Astrocyte of the cerebellum (primary cell): ENCODE measurements around the gene ANLN.

Experiments
- DNase-seq: peaks from one replicate; pipeline ENCODE4 v3.0.0-alpha.2; 2011; ENCODE audit warnings: low read depth
- H3K4me3 ChIP-seq: 2 replicates; pipeline ENCODE4 v1.5.1; 2011; ENCODE audit warnings: mild to moderate bottlenecking, low read depth, low read length, moderate library complexity
- in situ Hi-C: cut with HindIII; loops from 2 replicates; pipeline ENCODE4 v1.10.0; 2017; ENCODE audit warnings: low sequenced_read_pairs
- TF ChIP-seq, protein P1 (sequence below): IDR thresholded peaks from 2 replicates; pipeline ENCODE4 v1.5.1; 2012; ENCODE audit warnings: low read length, low read depth, moderate library complexity, mild to moderate bottlenecking; ENCODE audit errors: missing control alignments

The ANLN gene

DNA sequence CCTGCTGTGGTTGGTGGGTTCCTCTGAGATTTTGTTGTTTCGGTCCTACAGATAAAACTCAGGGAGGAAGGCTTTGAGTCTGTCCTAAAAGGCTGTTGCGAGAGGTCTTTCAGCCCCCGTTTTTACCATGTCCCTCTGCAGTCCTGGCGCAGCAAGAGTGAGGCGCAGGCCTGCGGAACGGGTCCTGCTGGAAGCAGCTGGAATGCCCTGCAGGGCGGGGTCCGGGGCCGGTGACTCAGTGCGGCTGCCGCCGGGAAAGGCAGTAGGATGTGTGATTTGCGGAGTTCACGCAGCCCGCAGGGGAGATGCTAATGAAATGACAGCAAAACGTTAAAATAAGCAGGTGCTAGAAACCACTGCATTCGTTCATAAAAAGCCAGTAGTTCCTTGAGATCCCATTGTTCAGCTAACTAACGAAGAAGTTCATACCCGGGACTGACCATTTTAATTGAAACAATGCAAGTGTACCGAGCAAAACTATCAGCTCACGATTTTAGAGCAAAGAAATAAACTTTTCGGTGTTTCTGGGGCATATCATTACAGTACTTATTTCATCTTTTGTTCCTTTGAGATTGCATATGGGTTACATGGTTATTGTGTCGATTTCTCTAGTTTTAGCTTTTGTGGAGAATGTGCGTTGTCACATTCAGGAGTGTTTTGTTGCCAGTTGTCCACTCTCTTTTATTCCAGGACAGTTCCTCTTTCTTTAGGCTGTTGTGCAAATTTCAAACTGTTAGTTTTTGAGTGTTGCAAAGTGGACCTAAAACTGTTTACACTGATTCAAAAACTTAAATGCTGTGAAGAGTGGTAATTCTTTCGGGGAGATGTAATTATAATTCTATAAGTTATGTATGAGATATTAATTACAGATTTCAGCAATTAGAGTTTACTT, 783 bp downstream of the ANLN start:
- in situ Hi-C loops: no loop called here
- TF ChIP-seq, protein P1, sequence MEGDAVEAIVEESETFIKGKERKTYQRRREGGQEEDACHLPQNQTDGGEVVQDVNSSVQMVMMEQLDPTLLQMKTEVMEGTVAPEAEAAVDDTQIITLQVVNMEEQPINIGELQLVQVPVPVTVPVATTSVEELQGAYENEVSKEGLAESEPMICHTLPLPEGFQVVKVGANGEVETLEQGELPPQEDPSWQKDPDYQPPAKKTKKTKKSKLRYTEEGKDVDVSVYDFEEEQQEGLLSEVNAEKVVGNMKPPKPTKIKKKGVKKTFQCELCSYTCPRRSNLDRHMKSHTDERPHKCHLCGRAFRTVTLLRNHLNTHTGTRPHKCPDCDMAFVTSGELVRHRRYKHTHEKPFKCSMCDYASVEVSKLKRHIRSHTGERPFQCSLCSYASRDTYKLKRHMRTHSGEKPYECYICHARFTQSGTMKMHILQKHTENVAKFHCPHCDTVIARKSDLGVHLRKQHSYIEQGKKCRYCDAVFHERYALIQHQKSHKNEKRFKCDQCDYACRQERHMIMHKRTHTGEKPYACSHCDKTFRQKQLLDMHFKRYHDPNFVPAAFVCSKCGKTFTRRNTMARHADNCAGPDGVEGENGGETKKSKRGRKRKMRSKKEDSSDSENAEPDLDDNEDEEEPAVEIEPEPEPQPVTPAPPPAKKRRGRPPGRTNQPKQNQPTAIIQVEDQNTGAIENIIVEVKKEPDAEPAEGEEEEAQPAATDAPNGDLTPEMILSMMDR: no peak
- DNase-seq: peak; percentile 65

DNA sequence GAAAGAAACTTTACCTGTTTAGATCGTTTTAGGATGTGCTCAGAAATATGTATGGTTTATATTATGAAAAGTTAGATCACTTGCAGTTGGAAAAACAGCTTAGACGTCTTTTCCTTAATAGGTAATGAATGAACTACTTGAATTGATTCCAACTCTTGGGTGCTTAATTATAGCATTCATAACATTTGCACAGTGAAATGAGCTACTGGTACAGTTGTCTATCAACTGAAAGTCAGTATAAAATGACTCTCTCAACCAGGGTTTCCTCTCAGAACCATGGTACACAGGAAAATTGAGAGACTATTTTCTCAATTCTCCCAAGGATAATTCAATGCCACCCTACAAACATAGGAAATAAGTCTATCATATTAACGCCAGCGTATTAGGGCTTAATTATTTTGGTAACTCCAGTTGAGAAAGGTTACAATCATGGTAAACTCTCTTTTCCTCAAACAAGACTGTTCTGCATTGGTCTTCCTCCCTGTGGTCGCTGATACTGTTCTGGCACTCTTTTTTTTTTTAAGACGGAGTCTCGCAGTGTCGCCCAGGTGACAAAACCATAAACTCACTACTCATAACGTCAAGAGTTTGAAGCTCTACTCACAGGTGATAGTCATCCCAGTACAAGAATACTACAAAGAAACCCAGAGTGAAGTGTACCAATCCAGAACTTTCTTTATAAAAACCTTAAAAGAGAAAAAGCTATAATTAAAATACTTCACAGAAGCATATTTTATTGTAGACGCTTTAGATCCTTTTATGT, 2.0 kb downstream of the ANLN start:
- TF ChIP-seq, protein P1: no peak
- in situ Hi-C loops: no loop called here
- no peak for DNase-seq

More for the DNA sequence above, 783 bp downstream of the ANLN start:
- H3K4me3 ChIP-seq: peak overlapping the region; percentile 83

DNA sequence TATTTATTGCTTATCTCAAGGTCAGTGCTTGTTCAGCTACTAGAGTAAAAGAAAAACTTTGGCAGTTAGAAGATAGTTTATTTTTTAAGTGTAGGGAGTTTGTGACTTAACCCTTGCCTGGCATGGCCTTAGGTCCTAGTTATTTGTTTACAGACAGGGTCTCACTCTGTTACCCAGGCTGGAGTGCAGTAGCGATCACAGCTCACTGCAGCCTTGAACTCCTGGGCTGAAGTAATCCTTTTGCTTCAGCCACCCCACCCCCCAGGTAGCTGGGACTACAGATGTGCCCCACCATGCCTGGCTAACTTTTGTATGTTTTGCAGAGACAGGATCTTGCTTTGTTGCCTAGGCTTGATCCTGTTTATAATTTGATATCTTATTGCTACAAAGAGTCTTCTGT, 4.2 kb downstream of the ANLN start:
- in situ Hi-C loops: no loop called here
- no peak overlapping the region for H3K4me3 ChIP-seq
- DNase-seq: no peak
- TF ChIP-seq, protein P1: no peak

More for the DNA sequence above, 2.0 kb downstream of the ANLN start:
- H3K4me3 ChIP-seq: peak overlapping the region; percentile 83

DNA sequence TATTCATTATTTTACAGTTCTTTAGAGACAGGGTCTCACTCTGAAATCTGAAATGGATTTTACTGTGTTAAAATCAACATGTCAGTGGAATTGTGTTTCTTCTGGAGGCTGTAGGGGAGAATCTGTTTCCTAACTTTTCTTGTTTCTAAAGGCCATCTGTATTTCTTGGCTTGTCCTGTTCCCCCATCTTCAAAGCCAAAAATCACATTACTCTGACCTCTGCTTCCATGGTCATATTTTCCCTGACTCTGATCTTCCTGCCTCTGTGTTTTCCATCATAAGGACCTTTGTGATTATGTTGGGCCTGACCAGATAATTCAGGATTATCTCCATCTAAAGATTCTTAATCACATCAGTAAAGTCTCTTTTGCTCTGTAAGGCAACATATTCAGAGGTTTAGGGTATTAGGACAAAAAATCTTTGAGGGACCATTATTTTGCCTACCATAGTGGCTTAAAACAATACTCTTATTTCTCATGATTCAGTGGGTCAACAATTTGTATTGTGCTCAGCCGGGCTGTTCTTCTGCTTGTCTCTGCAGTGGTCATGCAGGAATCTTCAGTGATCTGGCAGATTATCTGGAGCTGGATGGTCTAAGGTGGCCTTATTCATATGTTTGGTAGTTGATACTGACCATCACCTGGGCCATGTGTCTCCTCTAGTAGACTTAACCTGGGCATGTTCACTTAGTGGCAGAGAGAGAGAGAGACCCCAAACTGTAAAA, 5.7 kb downstream of the ANLN start:
- in situ Hi-C loops: no loop called here

DNA sequence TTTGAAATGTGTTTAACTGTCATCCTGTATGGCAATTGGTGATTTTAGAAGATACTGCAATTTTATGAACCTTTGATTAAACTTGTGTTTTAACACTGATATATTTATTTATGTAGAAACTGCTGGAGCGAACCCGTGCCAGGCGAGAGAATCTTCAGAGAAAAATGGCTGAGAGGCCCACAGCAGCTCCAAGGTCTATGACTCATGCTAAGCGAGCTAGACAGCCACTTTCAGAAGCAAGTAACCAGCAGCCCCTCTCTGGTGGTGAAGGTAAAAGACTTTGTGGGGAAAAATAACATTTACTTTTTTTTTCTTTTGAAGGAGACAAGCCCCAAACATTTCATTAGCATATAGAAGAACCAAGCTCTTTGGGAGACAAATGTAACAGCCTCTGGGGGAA, 6.5 kb downstream of the ANLN start:
- DNase-seq: no peak
- in situ Hi-C loops: no loop called here
- H3K4me3 ChIP-seq: no peak overlapping the region

More for the DNA sequence above, 5.7 kb downstream of the ANLN start:
- DNase-seq: no peak
- TF ChIP-seq, protein P1: no peak
- no peak overlapping the region for H3K4me3 ChIP-seq

More for the DNA sequence above, 6.5 kb downstream of the ANLN start:
- TF ChIP-seq, protein P1: no peak
